A673 (cell line): ENCODE results near the gene RPL35A. TPM values are rescaled to one million over a fixed set of nuclear protein-coding genes. Genes with fewer than 3 reads are reported as not detected.
A peak's percentile ranks its signal among the peaks of the same experiment; 100 is the strongest.

Source experiments
- Bru-seq: library from RNA; stranded (reverse); fragments of 400-500 nt; gene quantifications from one replicate; lab custom pipeline; 2021; lab: Mats Ljungman, UMichigan
- BruChase-seq, 2 experiments: library from RNA; stranded (reverse); fragments of 400-500 nt; gene quantifications; one replicate each; lab custom pipeline; 2021; lab: Mats Ljungman, UMichigan
- BruUV-seq: library from RNA; stranded (reverse); fragments of 400-500 nt; replicated peaks from 2 replicates; lab custom pipeline; 2021; lab: Mats Ljungman, UMichigan
- CTCF ChIA-PET: fragments of 300-600 bp; sonication (Branson Sonifier 250); formaldehyde crosslinking; loops from one replicate; lab custom pipeline; 2022; ENCODE audit warnings: antibody characterized with exemption; lab: Charles Lee
- POLR2A ChIA-PET: fragments of 300-600 bp; sonication (Branson Sonifier 250); formaldehyde crosslinking; loops from one replicate; lab custom pipeline; 2022; ENCODE audit warnings: antibody characterized with exemption; ENCODE audit not compliant: low non-redundant PET; lab: Charles Lee
- DNase-seq: peaks from one replicate; pipeline ENCODE4 v3.0.0-alpha.2; 2015; ENCODE audit warnings: low spot score
- H3K27ac ChIP-seq: fragments of 200-600 bp; sonication (generic); 2 replicates; pipeline ENCODE4 v1.5.1; 2016; ENCODE audit warnings: mixed run types, low read depth, mild to moderate bottlenecking, mixed read lengths, antibody characterized with exemption, low read length; ENCODE audit not compliant: poor library complexity, severe bottlenecking
- H3K27me3 ChIP-seq: fragments of 200-600 bp; sonication (generic); replicated peaks from 2 replicates; pipeline ENCODE4 v1.6.1; 2017; ENCODE audit warnings: mixed run types, low read depth, mild to moderate bottlenecking, mixed read lengths, antibody characterized with exemption, low read length; ENCODE audit not compliant: insufficient read depth, poor library complexity
- H3K36me3 ChIP-seq: fragments of 200-600 bp; sonication (generic); 2 replicates; pipeline ENCODE4 v1.6.1; 2016; ENCODE audit warnings: mixed run types, mild to moderate bottlenecking, mixed read lengths, antibody characterized with exemption, low read length; ENCODE audit not compliant: insufficient read depth, poor library complexity, severe bottlenecking
- H3K4me1 ChIP-seq: fragments of 200-600 bp; sonication (generic); 2 replicates; pipeline ENCODE4 v1.6.1; 2017; ENCODE audit warnings: mixed run types, mild to moderate bottlenecking, mixed read lengths, antibody characterized with exemption, low read length; ENCODE audit not compliant: insufficient read depth, poor library complexity, severe bottlenecking
- H3K4me3 ChIP-seq: fragments of 200-600 bp; sonication (generic); 2 replicates; pipeline ENCODE4 v1.5.1; 2016; ENCODE audit warnings: low read depth, mixed run types, mild to moderate bottlenecking, mixed read lengths, low read length; ENCODE audit not compliant: poor library complexity, severe bottlenecking
- H3K9me3 ChIP-seq: fragments of 200-600 bp; sonication (generic); 2 replicates; pipeline ENCODE4 v1.6.1; 2016; ENCODE audit warnings: mixed run types, low read depth, mild to moderate bottlenecking, mixed read lengths, antibody characterized with exemption, low read length; ENCODE audit not compliant: poor library complexity, severe bottlenecking
- CTCF ChIP-seq: fragments of 300-800, 200-600 bp; sonication (generic); conservative IDR thresholded peaks from 2 replicates; pipeline ENCODE4 v1.5.1; 2017; ENCODE audit warnings: low read depth, mild to moderate bottlenecking, antibody characterized with exemption, low read length, moderate library complexity, mixed read lengths
- EZH2 ChIP-seq: fragments of 200-600 bp; sonication (generic); IDR thresholded peaks from 2 replicates; pipeline ENCODE4 v1.6.1; 2017; ENCODE audit warnings: borderline replicate concordance, low read depth, mild to moderate bottlenecking, mixed read lengths, antibody characterized with exemption, low read length; ENCODE audit not compliant: poor library complexity, severe bottlenecking
- intact Hi-C: fragments of 100-400 bp; cut with micrococcal nuclease; formaldehyde crosslinking; loops from one replicate; pipeline ENCODE4 v1.10.0; 2022; ENCODE audit not compliant: unreplicated experiment
- long read RNA-seq: library from polyadenylated mRNA; stranded (forward); transcript quantifications from one replicate; pipeline ENCODE4 v2.0.0, GENCODE V29; 2022
- total RNA-seq: library from RNA; stranded (reverse); gene quantifications from 2 replicates; pipeline ENCODE4 v1.2.3, GENCODE V29; 2021

The RPL35A gene
- total RNA-seq (1,052 and 1,102 TPM in 2 replicates), Bru-seq, nascent RNA (percentile 99 among the genes with signal in this experiment), BruChase-seq, experiment 1, labeled RNA remaining after a 2-hour chase (percentile 97 among the genes with signal in this experiment), BruChase-seq, experiment 2, labeled RNA remaining after a 6-hour chase (percentile 98 among the genes with signal in this experiment)
- long read RNA-seq, transcript RPL35A-207 (2 exons, 687 nt), result minor isoform, 28 of 638 reads
- long read RNA-seq, transcript RPL35A-205 (5 exons, 553 nt), result minor isoform, 201 of 638 reads
- long read RNA-seq, transcript RPL35A-206 (5 exons, 1,444 nt), result major isoform, 357 of 638 reads
- long read RNA-seq, partial matches to known transcripts, result 41 of 638 reads
- long read RNA-seq, other reads (novel, unspliced or antisense), result 9 of 638 reads

GRCh38 chr3:197949778-197950676, at the start of gene RPL35A:
TSS of gene RPL35A (plus strand) at chr3:197950190. CDS start at chr3:197950968, 778 bp downstream.
- ChIA-PET CTCF (no interaction called here), POLR2A (interaction anchor here (0.6 kb wide), 1 partner anchor 217 kb away, joined by 3 read pairs; no protein-coding TSS in a partner anchor)
- intact Hi-C loops, result loop anchor here (10.0 kb wide), 1 partner anchor 355 kb away; no protein-coding TSS in a partner anchor

GRCh38 chr3:197901626-197902025, 48.4 kb upstream of the RPL35A start:
- no peaks in the 10 kb centered on the region for H3K36me3 ChIP-seq
- H3K9me3 ChIP-seq, result no peaks in the 10 kb centered on the region
- POLR2A ChIA-PET, result no interaction called here
- DNase-seq, result no peak
- no peaks in the 10 kb centered on the region for H3K27me3 ChIP-seq
- intact Hi-C loops, result no loop called here
- no peaks in the 10 kb centered on the region for H3K4me1 ChIP-seq
- no TSS peak for BruUV-seq
- no peak overlapping the region for H3K27ac ChIP-seq
- no peak overlapping the region for H3K4me3 ChIP-seq
- TF ChIP-seq EZH2, result no peak
- TF ChIP-seq CTCF, result no peak
- CTCF ChIA-PET, result no interaction called here

More at GRCh38 chr3:197949778-197950676, at the start of gene RPL35A:
- no peaks in the 10 kb centered on the region for H3K9me3 ChIP-seq
- TSS peak; percentile 62 for BruUV-seq
- peak; percentile 97 for DNase-seq
- H3K27me3 ChIP-seq, result no peaks in the 10 kb centered on the region
- H3K4me3 ChIP-seq, result peak within 1 kb of the TSS; percentile 77
- peaks cover 21% of the 10 kb centered on the region for H3K4me1 ChIP-seq
- peaks cover 47% of the 10 kb centered on the region for H3K36me3 ChIP-seq
- TF ChIP-seq EZH2 (no peak), CTCF (no peak)
- peak within 1 kb of the TSS; percentile 96 for H3K27ac ChIP-seq
